Measurements from ENCODE around the gene CDH3. TPM values are rescaled to one million over a fixed set of nuclear protein-coding genes. Genes with fewer than 3 reads are reported as not detected.
A peak's percentile ranks its signal among the peaks of the same experiment; 100 is the strongest.

Gene CDH3
- polyA plus RNA-seq, 1 donor (not counting 4 experiments of a cell fraction or from before 2014, with no cell fraction given): 366 TPM

GRCh38 chr16:68681038-68681437 is 35.9 kb downstream of the CDH3 start:
- dilution Hi-C loops (cut with MboI; ENCODE audit: extremely low pct_ligation_motif_present, low sequenced_read_pairs): no loop called here
- Histone ChIP-seq H3K9ac (ENCODE audit: control insufficient read depth, extremely low read depth, insufficient read depth, low read length) (no peak overlapping the region), H3K36me3 (ENCODE audit: control insufficient read depth in 2 of 2, extremely low read depth in 1 of 2, insufficient read depth in 2 of 2, low read length in 2 of 2) (peaks cover 53 to 65% of the 10 kb centered on the region in 2 experiments), H3K9me3 (ENCODE audit: control insufficient read depth, low read depth, low read length) (no peaks in the 10 kb centered on the region), H3K27ac (ENCODE audit: control insufficient read depth, insufficient read depth, low read length) (no peak overlapping the region), H4K20me1 (ENCODE audit: control insufficient read depth, extremely low read depth, insufficient read depth, low read length) (no peaks in the 10 kb centered on the region), H3K4me3 (ENCODE audit: control insufficient read depth in 2 of 3, extremely low read depth in 1 of 3, insufficient read depth in 2 of 3, low read depth in 1 of 3, low read length in 3 of 3) (no peak overlapping the region), H3K27me3 (ENCODE audit: control insufficient read depth, extremely low read depth, insufficient read depth, low read length) (no peaks in the 10 kb centered on the region), H3K9me1 (ENCODE audit: control insufficient read depth, extremely low read depth, insufficient read depth, low read length) (no peaks in the 10 kb centered on the region), H2AFZ (ENCODE audit: control insufficient read depth, low read length) (no peak overlapping the region), H3K4me1 (ENCODE audit: control insufficient read depth, extremely low read depth, insufficient read depth, low read length) (no peaks in the 10 kb centered on the region), H3K79me2 (ENCODE audit: control insufficient read depth, insufficient read depth, low read length) (peaks cover 25% of the 10 kb centered on the region), H3K4me2 (ENCODE audit: control insufficient read depth, extremely low read depth, insufficient read depth, low read depth, low read length) (no peak overlapping the region)
- TF ChIP-seq CTCF (optimal IDR thresholded peaks at IDR 0.05 in 1 of 3, IDR thresholded peaks at IDR 0.05 in 1 of 3, conservative IDR thresholded peaks at IDR 0.05 in 1 of 3; ENCODE audit: extremely low read depth in 1 of 3, insufficient read depth in 2 of 3, low read length in 3 of 3) (no peak), EZH2 (IDR thresholded peaks at IDR 0.05; ENCODE audit: low read length) (no peak)
- FAIRE-seq (no peak), DNase-seq (ENCODE audit: low read depth, low spot score) (no peak)

GRCh38 chr16:68685685-68686478 is 40.8 kb downstream of the CDH3 start:
- FAIRE-seq (peak; percentile 34), DNase-seq (ENCODE audit: low read depth, low spot score) (no peak)
- Histone ChIP-seq H3K79me2 (ENCODE audit: control insufficient read depth, insufficient read depth, low read length) (peaks cover 15% of the 10 kb centered on the region), H3K36me3 (ENCODE audit: control insufficient read depth in 2 of 2, extremely low read depth in 1 of 2, insufficient read depth in 2 of 2, low read length in 2 of 2) (peaks cover 58 to 63% of the 10 kb centered on the region in 2 experiments), H3K4me2 (ENCODE audit: control insufficient read depth, extremely low read depth, insufficient read depth, low read depth, low read length) (no peak overlapping the region), H3K9me3 (ENCODE audit: control insufficient read depth, low read depth, low read length) (no peaks in the 10 kb centered on the region), H3K4me3 (ENCODE audit: control insufficient read depth in 2 of 3, extremely low read depth in 1 of 3, insufficient read depth in 2 of 3, low read depth in 1 of 3, low read length in 3 of 3) (no peak overlapping the region), H3K4me1 (ENCODE audit: control insufficient read depth, extremely low read depth, insufficient read depth, low read length) (no peaks in the 10 kb centered on the region), H3K9me1 (ENCODE audit: control insufficient read depth, extremely low read depth, insufficient read depth, low read length) (no peaks in the 10 kb centered on the region), H3K9ac (ENCODE audit: control insufficient read depth, extremely low read depth, insufficient read depth, low read length) (no peak overlapping the region), H2AFZ (ENCODE audit: control insufficient read depth, low read length) (no peak overlapping the region), H4K20me1 (ENCODE audit: control insufficient read depth, extremely low read depth, insufficient read depth, low read length) (peaks cover 3% of the 10 kb centered on the region), H3K27me3 (ENCODE audit: control insufficient read depth, extremely low read depth, insufficient read depth, low read length) (no peaks in the 10 kb centered on the region), H3K27ac (ENCODE audit: control insufficient read depth, insufficient read depth, low read length) (no peak overlapping the region)
- dilution Hi-C loops (cut with MboI; ENCODE audit: extremely low pct_ligation_motif_present, low sequenced_read_pairs): no loop called here
- TF ChIP-seq CTCF (optimal IDR thresholded peaks at IDR 0.05 in 1 of 3, IDR thresholded peaks at IDR 0.05 in 1 of 3, conservative IDR thresholded peaks at IDR 0.05 in 1 of 3; ENCODE audit: extremely low read depth in 1 of 3, insufficient read depth in 2 of 3, low read length in 3 of 3) (no peak), EZH2 (IDR thresholded peaks at IDR 0.05; ENCODE audit: low read length) (no peak)

All from keratinocyte (primary cell).